GM18526 (cell line): Measurements from ENCODE around the gene TTLL8.

ENCODE experiments used
- POLR2A ChIP-seq: IDR thresholded peaks from 3 replicates; pipeline ENCODE4 v1.6.1; 2011; ENCODE audit not compliant: insufficient read length; ENCODE audit errors: extremely low read depth

Gene TTLL8

DNA sequence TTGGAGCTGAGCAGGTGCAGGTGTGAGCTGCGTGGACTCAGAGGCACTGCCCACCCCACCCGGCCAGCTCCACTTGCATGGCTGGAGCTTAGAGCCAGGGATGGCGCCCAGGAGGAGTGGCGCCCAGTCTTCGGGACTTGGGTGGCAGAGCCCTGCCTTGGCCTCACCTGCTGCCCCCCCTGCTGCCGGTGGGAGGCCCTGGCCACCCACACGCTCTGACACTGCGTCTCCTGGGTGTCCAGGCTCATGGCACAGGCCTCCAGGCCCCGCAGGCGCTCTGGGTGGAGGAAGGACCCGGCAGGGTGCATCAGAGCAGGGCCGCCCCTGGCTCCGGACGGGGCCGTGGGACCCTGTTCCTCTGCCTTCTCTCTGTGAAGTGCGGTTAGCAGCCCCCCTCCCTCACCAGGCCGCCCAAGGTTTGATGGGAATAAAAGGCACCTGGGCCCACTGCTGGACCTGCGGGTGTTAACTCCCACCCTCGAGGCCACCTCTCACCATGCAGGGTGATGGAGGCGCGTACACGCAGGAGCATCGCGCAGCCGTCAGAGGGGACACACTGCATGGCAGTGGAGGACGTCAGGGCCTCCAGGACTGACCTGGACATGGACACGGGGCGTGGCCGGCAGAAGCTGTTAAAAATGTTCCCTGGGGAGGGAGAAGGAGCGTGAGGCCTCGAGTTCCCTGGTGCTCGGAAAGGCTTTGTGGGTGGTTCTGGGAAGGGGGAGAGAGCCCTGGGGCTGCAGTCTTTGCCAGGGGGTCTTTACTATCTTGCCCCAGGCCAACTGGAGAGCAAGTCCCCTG is 57.3 kb downstream of the TTLL8 start:
- no peak for TF ChIP-seq POLR2A

DNA sequence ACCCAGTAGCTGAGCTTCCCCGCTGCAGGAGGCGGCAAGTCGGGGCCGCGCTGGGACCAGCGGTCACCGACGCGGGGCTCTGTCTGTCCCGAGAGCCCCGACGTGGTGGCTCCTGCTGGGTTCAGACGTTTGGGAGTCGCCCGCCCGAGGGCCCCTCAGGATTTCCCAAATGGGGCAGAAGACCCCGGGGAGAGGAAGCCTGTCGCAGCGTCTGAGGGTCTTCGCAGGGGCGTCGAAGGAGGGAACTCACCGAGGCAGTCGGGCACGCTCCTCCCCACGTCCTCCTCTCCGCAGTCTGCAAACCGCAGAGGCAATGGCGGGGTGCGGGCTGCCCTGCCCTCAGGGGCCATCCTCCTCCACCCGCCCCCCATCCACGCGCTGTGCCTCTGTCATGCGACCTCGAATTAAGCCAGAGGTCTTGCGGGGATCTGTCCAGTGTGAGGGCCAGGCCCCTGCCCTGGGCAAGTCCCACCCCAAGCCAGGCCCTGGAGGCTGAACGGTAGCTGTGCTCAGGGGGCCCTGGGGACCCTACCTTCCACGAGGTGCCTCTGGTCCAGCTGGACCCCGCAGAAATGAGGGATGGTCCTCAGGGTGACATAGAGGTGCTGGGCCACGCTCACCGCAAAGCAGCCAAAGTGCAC is 58.0 kb downstream of the TTLL8 start:
- no peak for TF ChIP-seq POLR2A

DNA sequence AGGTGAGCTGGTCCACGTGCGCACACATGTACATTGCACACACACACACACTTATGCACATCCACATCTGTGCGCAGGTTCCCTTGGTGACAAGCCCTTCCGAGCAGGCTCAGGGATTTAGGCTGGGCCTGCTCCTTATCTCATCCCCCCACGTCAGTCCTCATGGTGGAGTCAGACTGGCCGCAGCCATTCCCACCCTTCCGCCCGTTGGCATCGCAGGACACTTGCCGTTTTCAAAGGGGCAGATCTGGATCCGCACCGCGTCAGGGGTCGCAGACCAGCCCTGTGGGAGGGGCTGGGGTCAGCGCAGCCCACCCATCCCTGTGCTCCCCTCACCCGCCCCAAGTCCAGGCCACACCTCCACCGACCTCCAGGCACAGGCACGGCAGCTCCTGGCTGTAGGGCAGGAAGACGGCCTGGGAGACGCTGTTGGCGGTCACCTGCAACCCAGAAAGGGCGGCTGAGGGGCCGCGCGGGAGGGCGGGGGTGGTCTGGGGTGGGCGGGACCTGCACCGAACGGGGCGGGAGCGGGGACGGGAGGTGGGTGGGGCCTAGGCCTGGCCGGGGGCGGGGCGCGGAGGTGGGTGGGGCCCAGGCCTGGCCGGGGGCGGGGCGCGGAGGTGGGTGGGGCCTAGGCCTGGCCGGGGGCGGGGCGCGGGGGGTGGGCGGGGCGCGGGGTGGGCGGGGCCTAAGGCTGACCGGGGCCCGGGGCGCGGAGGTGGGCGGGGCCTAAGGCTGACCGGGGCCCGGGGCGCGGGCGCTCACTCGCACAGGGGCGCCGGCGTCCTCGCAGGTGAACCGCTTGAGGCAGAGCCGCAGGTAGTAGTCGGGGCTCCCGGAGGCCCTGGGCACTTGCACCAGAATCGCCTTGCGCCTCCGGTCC is 58.8 kb downstream of the TTLL8 start:
- TF ChIP-seq POLR2A: no peak

DNA sequence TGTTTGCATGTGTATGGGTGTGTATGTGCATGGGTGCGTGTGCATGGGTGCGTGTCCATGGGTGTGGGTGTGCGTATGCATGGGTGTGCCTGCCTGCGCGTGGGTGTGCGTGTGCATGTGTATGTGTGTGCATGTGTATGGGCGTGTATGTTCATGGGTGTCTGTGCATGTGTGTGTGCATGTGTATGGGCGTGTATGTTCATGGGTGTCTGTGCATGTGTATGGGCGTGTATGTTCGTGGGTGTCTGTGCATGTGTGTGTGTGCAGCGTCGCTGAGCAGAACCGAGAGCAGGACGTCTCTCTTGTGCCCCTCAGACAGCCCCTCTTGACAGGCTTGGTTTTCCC is 59.4 kb downstream of the TTLL8 start:
- TF ChIP-seq POLR2A: no peak

DNA sequence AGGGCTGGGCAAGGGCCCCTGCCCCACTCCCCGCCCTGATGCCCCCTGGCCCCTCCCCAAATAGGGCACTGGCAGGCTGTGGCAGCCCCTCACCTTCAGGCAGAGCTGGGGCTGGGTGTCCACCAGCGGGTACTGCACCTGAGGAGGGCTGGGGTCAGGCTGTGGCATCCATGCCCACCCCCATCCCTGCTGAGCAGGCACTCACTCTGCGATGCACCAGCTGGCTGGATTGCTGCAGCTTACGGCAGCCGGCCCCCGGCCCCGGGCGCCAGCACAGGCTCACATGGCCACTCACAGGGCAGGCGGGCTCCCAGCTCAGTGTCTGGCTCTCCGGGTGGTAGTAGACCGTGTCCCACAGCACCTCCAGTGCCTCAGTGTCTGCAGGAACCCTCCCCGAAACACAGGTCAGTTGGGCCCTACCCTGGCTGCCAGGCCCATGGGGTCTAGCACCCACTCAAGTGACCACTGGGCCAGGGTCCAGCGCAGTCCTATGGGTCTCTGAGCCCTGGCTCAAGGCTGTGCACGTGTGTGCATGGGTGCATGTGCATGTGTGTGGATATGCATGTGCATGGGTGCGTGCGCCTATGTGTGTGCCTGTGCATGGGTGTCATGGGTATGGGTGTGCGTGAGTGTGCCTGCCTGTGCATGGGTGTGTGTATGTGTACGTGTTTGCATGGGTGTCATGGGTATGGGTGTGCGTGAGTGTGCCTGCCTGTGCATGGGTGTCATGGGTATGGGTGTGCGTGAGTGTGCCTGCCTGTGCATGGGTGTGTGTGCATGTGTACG is 60.0 kb downstream of the TTLL8 start:
- no peak for TF ChIP-seq POLR2A

DNA sequence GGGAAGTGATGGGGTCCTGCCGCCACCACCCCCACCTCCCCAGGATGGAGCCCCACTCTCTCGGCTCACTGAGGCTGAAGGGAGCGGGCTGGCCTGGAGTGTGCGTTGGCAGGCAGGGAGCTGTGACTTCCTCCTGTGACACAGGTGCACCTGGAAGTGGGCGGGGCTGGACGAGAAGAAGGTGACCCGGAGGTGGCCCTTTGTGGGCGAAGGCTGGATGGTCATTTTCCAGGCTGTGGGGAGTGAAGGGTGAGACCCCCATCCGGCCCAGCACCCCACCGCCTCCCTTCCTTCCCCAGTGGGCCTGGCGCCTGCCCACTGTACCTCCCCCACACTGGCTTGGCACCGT is 60.9 kb downstream of the TTLL8 start:
- no peak for TF ChIP-seq POLR2A

DNA sequence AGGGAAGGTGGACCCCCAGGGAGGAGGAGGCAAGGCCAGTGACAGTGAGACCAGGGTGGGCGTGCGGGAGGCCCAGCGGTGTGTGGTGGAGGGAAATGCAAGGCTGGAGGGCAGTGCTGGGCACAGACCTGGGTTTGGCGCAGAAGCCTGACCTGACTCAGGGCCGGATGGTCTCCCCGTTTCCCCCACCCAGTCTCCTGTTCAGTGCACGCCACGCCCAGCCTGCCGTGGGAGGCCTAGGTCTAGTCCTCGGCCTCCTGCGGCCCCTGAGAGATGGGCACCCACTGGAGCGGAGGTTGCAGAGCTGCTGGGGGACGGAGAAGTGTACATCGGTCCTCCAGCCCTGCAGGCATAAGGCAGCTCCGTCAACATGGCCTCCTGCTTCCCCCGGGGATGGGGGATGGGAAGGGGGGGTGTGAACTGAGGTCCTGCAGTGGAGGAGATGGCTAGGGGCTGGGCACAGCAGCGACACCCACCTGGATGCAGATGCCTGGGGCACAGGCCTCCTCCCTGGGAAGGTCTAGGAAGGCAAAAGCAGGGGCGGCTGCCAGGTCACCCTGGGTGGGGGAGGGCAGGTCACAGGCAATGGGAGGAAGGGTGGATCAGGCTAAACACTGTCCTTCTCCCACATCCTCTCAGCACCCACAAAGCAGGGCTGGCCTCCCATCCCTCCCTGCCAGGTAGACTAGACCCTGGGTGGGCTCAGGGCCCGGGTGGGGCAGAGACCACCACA is 61.4 kb downstream of the TTLL8 start:
- TF ChIP-seq POLR2A: no peak

DNA sequence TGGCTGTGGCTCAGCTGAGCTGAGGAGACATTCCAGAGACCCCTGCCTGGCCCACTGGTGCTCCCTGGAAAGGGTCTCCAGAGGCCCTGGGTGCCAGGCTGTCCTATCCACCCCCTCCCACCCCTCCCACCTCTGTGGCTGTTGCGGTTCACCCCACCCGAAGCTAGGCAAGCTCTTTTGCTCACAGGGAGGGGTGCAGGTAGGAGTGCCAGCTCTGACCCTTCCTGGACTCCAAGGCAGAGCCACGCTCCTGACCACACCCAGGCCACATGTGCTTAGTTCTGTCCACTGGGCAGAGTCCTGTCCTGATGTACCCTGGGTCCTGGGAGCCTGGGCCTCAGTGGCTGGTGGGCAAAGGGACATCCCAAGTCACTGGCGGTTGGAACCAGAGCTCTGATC is 62.0 kb downstream of the TTLL8 start:
- no peak for TF ChIP-seq POLR2A

DNA sequence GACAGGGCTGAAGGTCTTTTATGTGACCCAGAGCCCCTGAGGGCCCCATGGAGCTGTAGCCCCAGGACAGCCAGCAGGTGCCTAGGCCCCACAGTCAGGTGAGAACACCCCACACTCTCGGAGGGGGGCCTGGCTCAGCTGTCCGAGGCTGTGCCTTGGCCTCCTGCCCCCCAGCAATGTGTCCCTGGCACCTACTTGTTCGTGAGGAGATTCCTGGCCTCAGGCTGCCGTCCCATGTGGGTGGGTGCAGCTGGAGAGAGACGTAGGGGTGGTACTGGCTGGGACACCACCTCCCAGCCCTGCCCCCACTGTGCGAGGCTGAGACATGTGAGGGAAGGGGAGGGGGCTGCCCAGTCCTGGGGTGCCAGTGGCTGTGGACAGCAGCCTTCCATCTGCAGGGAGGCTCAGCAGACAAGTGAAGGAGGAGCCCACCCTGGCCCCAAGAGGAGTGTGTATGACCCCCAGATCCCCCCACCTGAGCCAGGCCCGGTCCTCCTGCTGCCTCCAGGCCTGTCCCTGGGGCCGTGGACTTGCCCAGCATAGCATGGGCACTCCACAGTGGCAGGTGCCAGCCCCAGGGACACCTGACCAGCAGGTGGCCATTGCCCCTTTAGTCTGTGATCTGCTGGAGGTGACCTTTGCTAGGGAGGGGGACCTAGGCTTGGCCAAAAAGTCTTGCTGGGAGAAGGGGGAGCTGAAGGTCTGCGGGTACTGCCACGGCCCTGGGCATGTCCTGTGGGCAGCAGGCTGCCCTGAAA is 62.6 kb downstream of the TTLL8 start:
- TF ChIP-seq POLR2A: no peak

DNA sequence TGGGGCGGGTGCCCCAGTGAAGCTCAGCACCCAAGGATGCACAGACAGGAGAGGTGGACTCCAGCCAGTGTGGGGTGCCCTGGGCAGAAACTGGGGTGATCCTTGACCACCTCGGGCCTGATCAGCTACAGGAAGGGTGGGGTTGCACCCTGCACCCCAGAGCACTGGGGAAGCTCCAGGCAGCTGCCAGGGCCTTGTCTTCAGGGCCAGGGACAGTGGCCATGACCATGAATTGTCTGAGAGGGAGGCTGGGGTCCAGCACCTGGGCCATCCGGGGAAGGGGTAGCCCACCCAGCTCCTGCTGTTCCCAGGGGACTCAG is 63.1 kb downstream of the TTLL8 start:
- no peak for TF ChIP-seq POLR2A

DNA sequence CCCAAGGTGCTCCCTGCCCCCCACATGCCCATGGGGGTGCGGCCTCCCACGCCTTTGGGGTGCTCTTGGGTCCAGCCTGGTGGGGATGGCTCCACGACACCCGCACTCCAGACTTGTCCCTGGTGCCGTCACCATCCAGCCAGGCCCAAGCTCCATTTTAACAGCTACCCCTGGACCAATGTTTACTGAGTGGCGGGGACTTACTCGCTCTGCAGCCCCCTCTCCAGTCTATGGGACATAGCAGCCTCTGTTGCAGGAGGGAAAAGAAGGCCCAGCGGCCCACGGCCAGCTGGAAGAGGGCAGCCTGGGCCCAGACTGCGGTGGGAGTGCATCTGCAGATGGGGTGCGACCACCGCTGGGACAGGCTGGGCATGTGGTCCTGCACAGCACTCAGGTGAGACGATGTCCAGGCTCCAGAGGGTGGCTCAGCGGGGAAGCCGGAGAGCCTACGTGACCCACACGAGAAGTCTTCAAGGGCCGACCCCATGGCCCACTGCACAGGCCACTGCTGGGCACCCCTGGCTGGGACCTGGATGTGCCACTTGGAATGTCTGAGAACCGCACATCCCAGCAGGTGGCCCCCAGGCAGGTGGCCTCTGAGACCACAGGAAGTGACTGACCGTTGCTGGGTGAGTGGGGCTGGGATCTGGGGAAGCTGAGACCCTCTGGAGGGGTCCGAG is 63.6 kb downstream of the TTLL8 start:
- TF ChIP-seq POLR2A: no peak

DNA sequence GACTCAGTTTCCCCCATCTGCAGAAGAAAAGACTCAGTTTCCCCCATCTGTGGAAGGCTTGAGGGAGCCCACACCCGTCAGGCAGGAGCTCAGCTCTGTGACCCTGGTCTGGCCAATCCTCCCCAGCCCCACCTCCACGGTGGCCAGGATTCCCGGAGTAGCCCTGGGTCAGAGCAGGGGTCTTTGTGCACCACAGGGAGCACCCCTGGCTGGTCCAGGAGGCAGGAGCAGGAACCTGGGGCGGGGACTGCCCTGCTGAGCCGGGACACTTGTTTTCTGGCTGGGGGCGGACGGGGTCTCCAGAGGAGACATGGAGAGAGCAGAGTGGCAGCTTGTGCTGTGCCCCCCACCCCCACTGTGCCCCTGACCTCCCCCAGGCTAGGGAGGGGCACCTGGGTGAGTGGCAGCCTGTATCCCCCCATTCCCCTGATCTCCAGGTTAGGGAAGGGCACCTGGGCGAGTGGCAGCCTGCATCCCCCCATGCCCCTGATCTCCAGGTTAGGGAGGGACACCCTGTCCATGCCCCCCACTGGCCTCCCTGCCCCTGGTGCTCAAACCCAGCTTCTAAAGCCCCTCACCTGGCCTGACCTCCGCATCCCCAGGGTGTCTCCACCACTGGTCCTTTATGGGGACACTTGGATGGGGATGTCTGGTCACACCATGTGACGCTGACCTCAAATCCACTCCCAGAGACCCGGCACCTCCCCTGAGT is 64.3 kb downstream of the TTLL8 start:
- TF ChIP-seq POLR2A: no peak
